Neural progenitor cell (in vitro differentiated cells): ENCODE data around the gene HOXC10.

ENCODE experiments used
- EZH2phosphoT487 ChIP-seq: fragments of 200-600 bp; sonication (generic); IDR thresholded peaks from 2 replicates; pipeline ENCODE4 v1.6.1; 2017; ENCODE audit warnings: antibody characterized with exemption
- TF ChIP-seq, protein P1 (sequence below): fragments of 200-600 bp; sonication (generic); IDR thresholded peaks from 2 replicates; pipeline ENCODE4 v1.5.1; 2017; ENCODE audit warnings: antibody characterized with exemption, mild to moderate bottlenecking

DNA sequence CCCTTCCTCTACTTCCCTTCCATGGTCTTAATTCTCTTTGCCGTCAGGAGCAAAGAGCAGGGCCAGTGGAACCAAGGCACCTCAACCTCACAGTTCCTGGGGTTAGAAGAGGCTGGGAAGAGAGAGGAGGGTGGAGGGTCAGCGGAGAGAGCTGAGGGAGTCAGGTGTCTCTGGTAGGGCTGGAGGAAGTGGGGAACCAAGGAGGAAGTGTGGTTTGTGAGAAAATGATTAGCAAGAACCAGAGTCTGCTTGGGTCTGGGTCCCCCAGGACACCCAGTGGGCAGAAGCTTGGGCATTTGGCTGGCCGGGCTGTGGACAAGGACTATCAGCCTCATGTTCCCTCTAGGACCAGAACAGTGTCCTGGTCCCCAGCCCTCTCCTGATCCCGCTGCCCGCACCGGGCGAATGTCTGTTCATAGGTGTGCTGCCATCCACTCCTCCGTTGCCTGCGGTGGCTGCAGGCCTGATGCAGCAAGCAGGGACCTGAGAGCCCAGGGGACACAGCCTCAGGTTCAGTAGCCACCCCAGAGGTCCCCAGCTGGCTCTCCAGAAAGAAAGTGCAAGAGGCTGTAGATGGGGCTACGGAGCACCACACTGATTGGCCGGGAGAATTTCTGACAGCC lies 27.9 kb upstream of the HOXC10 start:
- TF ChIP-seq, protein P1, sequence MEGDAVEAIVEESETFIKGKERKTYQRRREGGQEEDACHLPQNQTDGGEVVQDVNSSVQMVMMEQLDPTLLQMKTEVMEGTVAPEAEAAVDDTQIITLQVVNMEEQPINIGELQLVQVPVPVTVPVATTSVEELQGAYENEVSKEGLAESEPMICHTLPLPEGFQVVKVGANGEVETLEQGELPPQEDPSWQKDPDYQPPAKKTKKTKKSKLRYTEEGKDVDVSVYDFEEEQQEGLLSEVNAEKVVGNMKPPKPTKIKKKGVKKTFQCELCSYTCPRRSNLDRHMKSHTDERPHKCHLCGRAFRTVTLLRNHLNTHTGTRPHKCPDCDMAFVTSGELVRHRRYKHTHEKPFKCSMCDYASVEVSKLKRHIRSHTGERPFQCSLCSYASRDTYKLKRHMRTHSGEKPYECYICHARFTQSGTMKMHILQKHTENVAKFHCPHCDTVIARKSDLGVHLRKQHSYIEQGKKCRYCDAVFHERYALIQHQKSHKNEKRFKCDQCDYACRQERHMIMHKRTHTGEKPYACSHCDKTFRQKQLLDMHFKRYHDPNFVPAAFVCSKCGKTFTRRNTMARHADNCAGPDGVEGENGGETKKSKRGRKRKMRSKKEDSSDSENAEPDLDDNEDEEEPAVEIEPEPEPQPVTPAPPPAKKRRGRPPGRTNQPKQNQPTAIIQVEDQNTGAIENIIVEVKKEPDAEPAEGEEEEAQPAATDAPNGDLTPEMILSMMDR, result no peak
- no peak for TF ChIP-seq EZH2phosphoT487
